A549 treated with Hydrocortisone at 1 μM for 4 hours (cell line): ENCODE data around the gene CASP4. TPM values are rescaled to one million over a fixed set of nuclear protein-coding genes. Genes with fewer than 3 reads are reported as not detected.

Source experiments
- total RNA-seq: library from RNA; stranded (reverse); fragments of 200-300 nt; extraction: Qiagen RNA extraction; gene quantifications from 5 replicates; pipeline ENCODE4 v1.2.3, GENCODE V29; 2022

Gene CASP4
- total RNA-seq, result 3.8 to 5.7 TPM (median 5.0 TPM) in 5 replicates

GRCh38 chr11:104968355-104968855 lies at the start of gene CASP4:
Gene CASP4 (minus strand): TSS chr11:104968574. CDS start chr11:104968525, 49 bp downstream.

DNA sequence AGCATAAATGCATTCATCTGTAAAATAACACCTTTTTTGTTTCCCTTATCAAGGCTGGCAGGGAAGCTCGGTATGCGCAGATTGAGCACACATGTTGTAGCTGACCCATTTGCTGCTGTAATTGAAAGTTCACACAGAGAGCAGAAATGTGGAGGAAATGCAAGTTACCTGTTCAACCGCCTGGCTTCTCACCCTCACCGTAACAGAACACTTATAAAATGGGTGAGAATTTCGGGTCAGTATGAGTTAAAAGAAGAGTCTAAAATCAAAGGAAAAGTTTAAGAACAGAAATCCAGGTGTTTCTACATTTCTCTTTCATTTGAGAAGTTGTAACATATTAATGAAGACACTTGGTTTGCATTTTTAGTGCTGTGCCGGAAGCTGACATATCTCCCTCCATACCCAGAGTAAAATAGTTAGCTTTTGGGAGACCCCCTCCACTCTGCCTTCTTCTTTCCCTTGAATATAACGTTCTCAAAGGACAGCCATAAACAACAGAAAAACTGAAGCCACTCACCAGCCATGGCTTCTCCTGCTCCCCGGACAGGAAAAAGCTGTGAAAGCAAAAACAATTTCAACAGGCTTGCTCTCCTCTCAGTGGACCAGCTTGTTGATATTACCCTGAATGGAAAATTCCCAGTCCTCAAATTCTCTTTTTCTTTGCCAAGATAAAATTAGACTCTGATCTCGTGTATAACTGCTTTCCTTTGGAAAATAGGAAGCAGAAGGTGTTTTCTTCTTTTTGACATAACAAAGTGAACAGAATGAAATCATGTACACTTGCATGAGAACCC lies 70.3 kb downstream of the CASP4 start, which contains the start of gene CASP12:
Gene CASP12 (minus strand): TSS at position 570 of the 794 bp plus-strand sequence.

Other genes starting within 250 kb of the CASP4 start
- gene CASP12, start 70.1 kb downstream of the CASP4 start, total RNA-seq, result not detected in 5 replicates
- not detected in 5 replicates for gene CASP5, start 54.6 kb upstream of the CASP4 start, total RNA-seq
- gene CASP1, start 66.6 kb upstream of the CASP4 start, total RNA-seq, result 0.22 to 0.47 TPM (median 0.37 TPM) in 4 of 5 replicates, not detected in the other
- 0.15 to 0.25 TPM in 2 of 5 replicates, not detected in the others for gene CARD16, start 76.8 kb upstream of the CASP4 start, total RNA-seq
- gene CARD18, start 171.2 kb upstream of the CASP4 start, total RNA-seq, result not detected in 5 replicates